Measurements from ENCODE around the gene ANK3. TPM values are rescaled to one million over a fixed set of nuclear protein-coding genes. Genes with fewer than 3 reads are reported as not detected.

ANK3 gene
- total RNA-seq, 1 experiment from 2014 or later, result 6.7 TPM

DNA sequence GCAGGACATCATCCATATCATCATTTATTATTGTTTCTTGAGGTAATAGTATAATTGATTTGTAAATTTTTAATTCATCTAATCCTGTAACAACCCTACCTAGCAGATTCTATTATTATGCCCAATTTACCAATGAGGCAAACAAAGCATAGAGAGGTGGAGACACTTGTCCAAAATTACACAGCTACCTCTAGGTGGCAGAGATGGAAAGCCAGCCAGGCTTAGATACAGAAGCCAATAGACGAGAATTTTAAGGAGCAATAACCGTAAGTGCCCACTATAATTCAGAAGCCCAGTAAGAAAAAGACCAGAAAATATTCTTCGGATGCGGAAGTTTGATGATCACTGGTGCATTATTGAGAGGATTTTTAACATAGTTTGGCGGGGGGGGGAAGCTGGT is 54.0 kb downstream of the ANK3 start:
- peak overlapping the region; percentile 10 for H3K27ac Mint-ChIP-seq (ENCODE audit: low read depth, unreplicated experiment)
- TF ChIP-seq, protein P1, sequence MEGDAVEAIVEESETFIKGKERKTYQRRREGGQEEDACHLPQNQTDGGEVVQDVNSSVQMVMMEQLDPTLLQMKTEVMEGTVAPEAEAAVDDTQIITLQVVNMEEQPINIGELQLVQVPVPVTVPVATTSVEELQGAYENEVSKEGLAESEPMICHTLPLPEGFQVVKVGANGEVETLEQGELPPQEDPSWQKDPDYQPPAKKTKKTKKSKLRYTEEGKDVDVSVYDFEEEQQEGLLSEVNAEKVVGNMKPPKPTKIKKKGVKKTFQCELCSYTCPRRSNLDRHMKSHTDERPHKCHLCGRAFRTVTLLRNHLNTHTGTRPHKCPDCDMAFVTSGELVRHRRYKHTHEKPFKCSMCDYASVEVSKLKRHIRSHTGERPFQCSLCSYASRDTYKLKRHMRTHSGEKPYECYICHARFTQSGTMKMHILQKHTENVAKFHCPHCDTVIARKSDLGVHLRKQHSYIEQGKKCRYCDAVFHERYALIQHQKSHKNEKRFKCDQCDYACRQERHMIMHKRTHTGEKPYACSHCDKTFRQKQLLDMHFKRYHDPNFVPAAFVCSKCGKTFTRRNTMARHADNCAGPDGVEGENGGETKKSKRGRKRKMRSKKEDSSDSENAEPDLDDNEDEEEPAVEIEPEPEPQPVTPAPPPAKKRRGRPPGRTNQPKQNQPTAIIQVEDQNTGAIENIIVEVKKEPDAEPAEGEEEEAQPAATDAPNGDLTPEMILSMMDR (IDR thresholded peaks at IDR 0.05; ENCODE audit: unreplicated experiment), result peak; percentile 36
- DNase-seq (ENCODE audit: unreplicated experiment), result peak; percentile 47
- H3K9me3 Mint-ChIP-seq (ENCODE audit: unreplicated experiment), result no peaks in the 10 kb centered on the region
- POLR2A ChIA-PET, result interaction anchor here (0.6 to 1.9 kb wide), 5 partner anchors 18 to 93 kb away, joined by 3 to 7 read pairs (median 3); no protein-coding TSS in a partner anchor
- no peak overlapping the region for H3K4me3 Mint-ChIP-seq (ENCODE audit: unreplicated experiment)
- no peaks in the 10 kb centered on the region for H3K36me3 Mint-ChIP-seq (ENCODE audit: insufficient read depth, unreplicated experiment)
- no TSS peak for BruUV-seq (replicated peaks)
- intact Hi-C loops (cut with micrococcal nuclease), result loop anchor here (1.0 to 5.0 kb wide), 2 partner anchors 99 to 233 kb away; no protein-coding TSS in a partner anchor
- H3K4me1 Mint-ChIP-seq (ENCODE audit: insufficient read depth, unreplicated experiment), result no peaks in the 10 kb centered on the region
- H3K27me3 Mint-ChIP-seq (ENCODE audit: insufficient read depth, unreplicated experiment), result no peaks in the 10 kb centered on the region
- CTCF ChIA-PET, result interaction anchor here (0.6 to 2.3 kb wide), 22 partner anchors 9 to 296 kb away, joined by 3 to 15 read pairs (median 4); no protein-coding TSS in a partner anchor

GRCh38 chr10:60334991-60335390 is 54.7 kb downstream of the ANK3 start:
- Mint-ChIP-seq H3K27me3 (ENCODE audit: insufficient read depth, unreplicated experiment) (no peaks in the 10 kb centered on the region), H3K4me1 (ENCODE audit: insufficient read depth, unreplicated experiment) (no peaks in the 10 kb centered on the region), H3K27ac (ENCODE audit: low read depth, unreplicated experiment) (no peak overlapping the region), H3K4me3 (ENCODE audit: unreplicated experiment) (no peak overlapping the region), H3K9me3 (ENCODE audit: unreplicated experiment) (no peaks in the 10 kb centered on the region), H3K36me3 (ENCODE audit: insufficient read depth, unreplicated experiment) (no peaks in the 10 kb centered on the region)
- ChIA-PET POLR2A (interaction anchor here (0.6 to 1.9 kb wide), 2 partner anchors 74 to 94 kb away, joined by 3 to 7 read pairs; no protein-coding TSS in a partner anchor), CTCF (interaction anchor here (0.6 to 2.3 kb wide), 21 partner anchors 9 to 330 kb away, joined by 3 to 15 read pairs (median 4); no protein-coding TSS in a partner anchor)
- BruUV-seq (replicated peaks), result no TSS peak
- TF ChIP-seq, protein P1 (IDR thresholded peaks at IDR 0.05; ENCODE audit: unreplicated experiment), result no peak
- no peak for DNase-seq (ENCODE audit: unreplicated experiment)
- intact Hi-C loops (cut with micrococcal nuclease), result loop anchor here (1.0 to 5.0 kb wide), 2 partner anchors 99 to 233 kb away; no protein-coding TSS in a partner anchor

- H3K4me1 Mint-ChIP-seq (ENCODE audit: insufficient read depth, unreplicated experiment), result no peaks in the 10 kb centered on the region
- no peaks in the 10 kb centered on the region for H3K27me3 Mint-ChIP-seq (ENCODE audit: insufficient read depth, unreplicated experiment)
- ChIA-PET POLR2A (no interaction called here), CTCF (no interaction called here)
- BruUV-seq (replicated peaks), result no TSS peak
- no peaks in the 10 kb centered on the region for H3K9me3 Mint-ChIP-seq (ENCODE audit: unreplicated experiment)
- TF ChIP-seq, protein P1 (IDR thresholded peaks at IDR 0.05; ENCODE audit: unreplicated experiment), result no peak
- H3K27ac Mint-ChIP-seq (ENCODE audit: low read depth, unreplicated experiment), result no peak overlapping the region
- no peaks in the 10 kb centered on the region for H3K36me3 Mint-ChIP-seq (ENCODE audit: insufficient read depth, unreplicated experiment)
- no peak for DNase-seq (ENCODE audit: unreplicated experiment)
- no peak overlapping the region for H3K4me3 Mint-ChIP-seq (ENCODE audit: unreplicated experiment)
- intact Hi-C loops (cut with micrococcal nuclease), result no loop called here
Measured at GRCh38 chr10:60332371-60332770, 57.3 kb downstream of the ANK3 start.

DNA sequence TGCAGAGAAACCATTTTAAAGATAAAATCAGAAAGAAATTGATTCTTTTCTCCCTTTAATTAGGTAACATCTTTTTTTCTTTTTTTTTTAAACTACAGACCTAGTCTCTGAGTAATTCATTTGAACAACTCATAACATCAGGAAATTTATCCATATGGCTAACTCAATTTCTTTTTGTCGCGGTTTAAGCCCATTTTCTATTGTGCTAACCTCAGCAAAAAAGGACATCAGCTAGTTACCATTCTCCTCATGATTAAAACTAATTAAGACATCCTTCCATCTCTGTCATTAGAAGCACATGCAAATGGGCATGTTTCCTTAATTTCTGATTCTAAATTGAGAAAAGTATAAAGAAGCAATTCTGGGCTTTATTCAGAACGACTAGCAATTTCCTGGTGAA is 57.8 kb downstream of the ANK3 start:
- ChIA-PET POLR2A (no interaction called here), CTCF (no interaction called here)
- Mint-ChIP-seq H3K27me3 (ENCODE audit: insufficient read depth, unreplicated experiment) (no peaks in the 10 kb centered on the region), H3K4me1 (ENCODE audit: insufficient read depth, unreplicated experiment) (no peaks in the 10 kb centered on the region), H3K27ac (ENCODE audit: low read depth, unreplicated experiment) (no peak overlapping the region), H3K9me3 (ENCODE audit: unreplicated experiment) (no peaks in the 10 kb centered on the region), H3K4me3 (ENCODE audit: unreplicated experiment) (no peak overlapping the region), H3K36me3 (ENCODE audit: insufficient read depth, unreplicated experiment) (no peaks in the 10 kb centered on the region)
- no peak for DNase-seq (ENCODE audit: unreplicated experiment)
- no TSS peak for BruUV-seq (replicated peaks)
- TF ChIP-seq, protein P1 (IDR thresholded peaks at IDR 0.05; ENCODE audit: unreplicated experiment), result no peak
- intact Hi-C loops (cut with micrococcal nuclease), result no loop called here

Data from MCF 10A (cell line).